Measurements from ENCODE around the gene KCNQ2. TPM values are rescaled to one million over a fixed set of nuclear protein-coding genes. Genes with fewer than 3 reads are reported as not detected.

Gene KCNQ2
- total RNA-seq, 1 experiment from 2014 or later: 86.5 TPM

DNA sequence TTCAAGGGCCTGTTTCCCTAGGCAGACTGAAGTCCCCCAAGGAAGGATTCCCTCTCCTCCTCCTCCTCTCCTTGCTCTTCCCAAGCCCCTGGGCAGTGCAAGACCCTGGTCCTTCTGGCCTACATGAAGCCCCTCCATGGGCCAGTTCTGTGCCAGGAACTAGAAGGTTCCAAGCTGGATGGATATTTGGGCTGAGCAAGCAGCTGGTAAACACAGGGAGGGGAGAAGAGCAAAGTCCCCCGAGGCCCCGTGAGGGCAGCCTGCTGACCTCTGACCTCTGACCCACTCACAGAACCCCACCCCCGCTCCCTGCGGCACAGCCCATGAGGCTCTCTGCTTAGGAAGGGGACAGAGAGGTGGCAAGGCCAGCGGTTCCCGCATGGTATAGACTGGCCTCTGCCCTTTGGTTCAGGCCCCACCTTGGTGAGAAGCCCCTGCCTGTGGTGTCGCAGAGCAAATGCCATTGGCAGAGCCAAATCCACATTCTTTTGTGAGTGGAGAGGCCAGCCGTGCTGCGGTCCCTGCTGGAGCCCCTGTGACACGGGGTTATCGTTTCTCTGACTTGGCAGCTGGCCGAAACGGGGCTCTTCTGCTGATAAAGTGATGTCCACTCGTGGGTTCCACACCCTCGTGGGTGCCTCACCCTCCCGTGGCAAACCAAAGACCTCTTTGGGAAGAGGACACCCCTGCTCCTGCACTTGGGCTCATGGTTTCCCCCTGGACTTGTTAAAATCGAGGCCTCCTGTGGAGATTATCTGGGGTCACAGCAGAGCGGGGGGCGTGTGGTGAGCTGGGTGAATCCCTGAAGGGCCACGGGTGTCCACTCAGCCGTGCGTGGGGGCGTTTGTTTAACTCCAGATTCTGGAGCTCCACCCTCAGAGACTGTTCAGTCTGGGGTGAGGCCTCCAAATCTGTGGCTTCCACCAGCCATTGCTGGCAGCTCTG, 109.2 kb downstream of the KCNQ2 start:
- CTCF ChIA-PET: no interaction called here
- POLR2A ChIA-PET: no interaction called here
- ATAC-seq: no peak

GRCh38 chr20:63362436-63363009, 109.9 kb downstream of the KCNQ2 start:
- H4K20me1 ChIP-seq (ENCODE audit: insufficient read depth): no peaks in the 10 kb centered on the region
- no peak overlapping the region for H3K4me2 ChIP-seq (ENCODE audit: low read length)
- no peak for ATAC-seq
- DNase-seq (ENCODE audit: low read depth, low spot score): no peak
- intact Hi-C loops (cut with micrococcal nuclease): no loop called here
- H3K9me3 ChIP-seq (ENCODE audit: control insufficient read depth in 1 of 2, insufficient read depth in 1 of 2, low read depth in 1 of 2, low read length in 2 of 2): no peaks in the 10 kb centered on the region
- no peaks in the 10 kb centered on the region for H3K36me3 ChIP-seq (ENCODE audit: control insufficient read depth in 1 of 2, insufficient read depth in 2 of 2, low read length in 2 of 2)
- no peak overlapping the region for H3K27ac ChIP-seq (ENCODE audit: low read depth, low read length)
- ChIA-PET CTCF (interaction anchor here (0.9 kb wide), 1 partner anchor 138 kb away, joined by 3 read pairs; no protein-coding TSS in a partner anchor), RAD21 (ENCODE audit: low non-redundant PET in 1 of 2, low total read pairs in 2 of 2, uncharacterized antibody in 2 of 2, unreplicated experiment in 2 of 2) (no interaction called here), POLR2A (no interaction called here)
- no TSS peak for BruUV-seq (replicated peaks)
- no peak overlapping the region for H3K4me3 ChIP-seq (replicated peaks in 1 of 2; ENCODE audit: low read depth in 1 of 2, low read length in 2 of 2)
- H2AFZ ChIP-seq (ENCODE audit: low read depth, low read length, poor library complexity, severe bottlenecking): no peak overlapping the region
- no peaks in the 10 kb centered on the region for H3K27me3 ChIP-seq (ENCODE audit: insufficient read depth, low read length)
- H3K4me1 ChIP-seq (ENCODE audit: control insufficient read depth in 1 of 2, insufficient read depth in 2 of 2, low read length in 2 of 2): no peaks in the 10 kb centered on the region
- H3K9ac ChIP-seq (ENCODE audit: low read length): no peak overlapping the region
- no peaks in the 10 kb centered on the region for H3K79me2 ChIP-seq (ENCODE audit: insufficient read depth, low read length)
- H3K9me2 ChIP-seq (ENCODE audit: insufficient read depth): no peaks in the 10 kb centered on the region
- TF ChIP-seq YY1 (IDR thresholded peaks at IDR 0.05; ENCODE audit: extremely low read depth, insufficient replicate concordance, low read depth, low read length): no peak
- TF ChIP-seq ZFX (IDR thresholded peaks at IDR 0.05): no peak
- no peak for TF ChIP-seq SP1 (IDR thresholded peaks at IDR 0.05; ENCODE audit: low read depth)
- no peak for TF ChIP-seq RAD21 (IDR thresholded peaks at IDR 0.05; ENCODE audit: low read depth)
- TF ChIP-seq MAX (IDR thresholded peaks at IDR 0.05): no peak
- TF ChIP-seq ELF1 (IDR thresholded peaks at IDR 0.05; ENCODE audit: borderline replicate concordance, low read depth): no peak
- TF ChIP-seq SRF (IDR thresholded peaks at IDR 0.05; ENCODE audit: low read depth): no peak
- TF ChIP-seq POLR2A (IDR thresholded peaks at IDR 0.05; ENCODE audit: borderline replicate concordance, extremely low read depth, insufficient read depth, insufficient read length): no peak
- no peak for TF ChIP-seq POLR2AphosphoS5 (IDR thresholded peaks at IDR 0.05; ENCODE audit: low read depth, low read length)
- TF ChIP-seq EZH2phosphoT487 (IDR thresholded peaks at IDR 0.05; ENCODE audit: borderline replicate concordance): no peak
- TF ChIP-seq, protein P1, sequence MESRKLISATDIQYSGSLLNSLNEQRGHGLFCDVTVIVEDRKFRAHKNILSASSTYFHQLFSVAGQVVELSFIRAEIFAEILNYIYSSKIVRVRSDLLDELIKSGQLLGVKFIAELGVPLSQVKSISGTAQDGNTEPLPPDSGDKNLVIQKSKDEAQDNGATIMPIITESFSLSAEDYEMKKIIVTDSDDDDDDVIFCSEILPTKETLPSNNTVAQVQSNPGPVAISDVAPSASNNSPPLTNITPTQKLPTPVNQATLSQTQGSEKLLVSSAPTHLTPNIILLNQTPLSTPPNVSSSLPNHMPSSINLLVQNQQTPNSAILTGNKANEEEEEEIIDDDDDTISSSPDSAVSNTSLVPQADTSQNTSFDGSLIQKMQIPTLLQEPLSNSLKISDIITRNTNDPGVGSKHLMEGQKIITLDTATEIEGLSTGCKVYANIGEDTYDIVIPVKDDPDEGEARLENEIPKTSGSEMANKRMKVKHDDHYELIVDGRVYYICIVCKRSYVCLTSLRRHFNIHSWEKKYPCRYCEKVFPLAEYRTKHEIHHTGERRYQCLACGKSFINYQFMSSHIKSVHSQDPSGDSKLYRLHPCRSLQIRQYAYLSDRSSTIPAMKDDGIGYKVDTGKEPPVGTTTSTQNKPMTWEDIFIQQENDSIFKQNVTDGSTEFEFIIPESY (IDR thresholded peaks at IDR 0.05; ENCODE audit: extremely low read depth, insufficient replicate concordance, low read length): no peak
- TF ChIP-seq ATF3 (IDR thresholded peaks at IDR 0.05): no peak
- no peak for TF ChIP-seq EGR1 (IDR thresholded peaks at IDR 0.05; ENCODE audit: low read depth)
- no peak for TF ChIP-seq JUND (IDR thresholded peaks at IDR 0.05)
- no peak for TF ChIP-seq FOSL1 (IDR thresholded peaks at IDR 0.05; ENCODE audit: low read depth)
- TF ChIP-seq EZH2 (IDR thresholded peaks at IDR 0.05): no peak

More for the DNA sequence above, 109.2 kb downstream of the KCNQ2 start:
- Histone ChIP-seq H3K4me2 (ENCODE audit: low read length) (no peak overlapping the region), H3K9me2 (ENCODE audit: insufficient read depth) (no peaks in the 10 kb centered on the region), H3K36me3 (ENCODE audit: control insufficient read depth in 1 of 2, insufficient read depth in 2 of 2, low read length in 2 of 2) (no peaks in the 10 kb centered on the region), H3K27ac (ENCODE audit: low read depth, low read length) (no peak overlapping the region), H2AFZ (ENCODE audit: low read depth, low read length, poor library complexity, severe bottlenecking) (no peak overlapping the region), H3K9ac (ENCODE audit: low read length) (no peak overlapping the region), H3K4me1 (ENCODE audit: control insufficient read depth in 1 of 2, insufficient read depth in 2 of 2, low read length in 2 of 2) (no peaks in the 10 kb centered on the region), H4K20me1 (ENCODE audit: insufficient read depth) (no peaks in the 10 kb centered on the region), H3K4me3 (replicated peaks in 1 of 2; ENCODE audit: low read depth in 1 of 2, low read length in 2 of 2) (no peak overlapping the region), H3K79me2 (ENCODE audit: insufficient read depth, low read length) (no peaks in the 10 kb centered on the region), H3K27me3 (ENCODE audit: insufficient read depth, low read length) (no peaks in the 10 kb centered on the region), H3K9me3 (ENCODE audit: control insufficient read depth in 1 of 2, insufficient read depth in 1 of 2, low read depth in 1 of 2, low read length in 2 of 2) (no peaks in the 10 kb centered on the region)
- RAD21 ChIA-PET (ENCODE audit: low non-redundant PET in 1 of 2, low total read pairs in 2 of 2, uncharacterized antibody in 2 of 2, unreplicated experiment in 2 of 2): no interaction called here
- intact Hi-C loops (cut with micrococcal nuclease): no loop called here
- no peak for DNase-seq (ENCODE audit: low read depth, low spot score)
- BruUV-seq (replicated peaks): no TSS peak
- TF ChIP-seq SRF (IDR thresholded peaks at IDR 0.05; ENCODE audit: low read depth) (no peak), JUND (IDR thresholded peaks at IDR 0.05) (no peak), SIN3A (IDR thresholded peaks at IDR 0.05; ENCODE audit: low read depth) (no peak), ELF1 (IDR thresholded peaks at IDR 0.05; ENCODE audit: borderline replicate concordance, low read depth) (no peak), POLR2A (IDR thresholded peaks at IDR 0.05; ENCODE audit: borderline replicate concordance, extremely low read depth, insufficient read depth, insufficient read length) (no peak), MAX (IDR thresholded peaks at IDR 0.05) (no peak)

Measured in HCT116 (cell line).